AG04450 (cell line): ENCODE data around the gene HPS4. TPM values are rescaled to one million over a fixed set of nuclear protein-coding genes. Genes with fewer than 3 reads are reported as not detected.

Experiments
- CTCF ChIA-PET: fragments of 300-600, 350-600 bp; formaldehyde crosslinking; extraction: SDS; loops from one replicate; lab custom pipeline; 2022; ENCODE audit warnings: antibody characterized with exemption, inconsistent platforms; lab: Charles Lee
- POLR2A ChIA-PET: fragments of 350-600 bp; formaldehyde crosslinking; extraction: SDS; loops from one replicate; lab custom pipeline; 2021; ENCODE audit warnings: antibody characterized with exemption, inconsistent platforms; lab: Yijun Ruan, JAX
- DNase-seq: peaks from one replicate; pipeline ENCODE4 v3.0.0-alpha.2; 2011; ENCODE audit warnings: low read depth, low spot score
- H3K27ac ChIP-seq: one replicate; pipeline ENCODE4 v1.5.1; 2012; ENCODE audit warnings: low read depth, low read length, control low read depth
- H3K27me3 ChIP-seq: one replicate; pipeline ENCODE4 v1.6.0; 2012; ENCODE audit warnings: low read length; ENCODE audit not compliant: control insufficient read depth, insufficient read depth
- H3K4me3 ChIP-seq: 2 replicates; pipeline ENCODE4 v1.5.1; 2011; ENCODE audit warnings: mild to moderate bottlenecking, low read depth, low read length, control low read depth
- H3K9me3 ChIP-seq: 2 replicates; pipeline ENCODE4 v1.5.1; 2012; ENCODE audit warnings: low read length; ENCODE audit not compliant: control insufficient read depth, insufficient read depth
- polyA plus RNA-seq: library from polyadenylated mRNA; depleted of rRNA; stranded (reverse); fragments of >200 nt; gene quantifications from 2 replicates; pipeline ENCODE4 v1.2.3, GENCODE V29; 2011
- TF ChIP-seq, protein P1 (sequence below): IDR thresholded peaks from 2 replicates; pipeline ENCODE4 v1.5.1; 2011; ENCODE audit warnings: low read depth, low read length, control low read depth, inconsistent platforms

Gene HPS4
- polyA plus RNA-seq, 1 experiment, result 30.9 TPM

DNA sequence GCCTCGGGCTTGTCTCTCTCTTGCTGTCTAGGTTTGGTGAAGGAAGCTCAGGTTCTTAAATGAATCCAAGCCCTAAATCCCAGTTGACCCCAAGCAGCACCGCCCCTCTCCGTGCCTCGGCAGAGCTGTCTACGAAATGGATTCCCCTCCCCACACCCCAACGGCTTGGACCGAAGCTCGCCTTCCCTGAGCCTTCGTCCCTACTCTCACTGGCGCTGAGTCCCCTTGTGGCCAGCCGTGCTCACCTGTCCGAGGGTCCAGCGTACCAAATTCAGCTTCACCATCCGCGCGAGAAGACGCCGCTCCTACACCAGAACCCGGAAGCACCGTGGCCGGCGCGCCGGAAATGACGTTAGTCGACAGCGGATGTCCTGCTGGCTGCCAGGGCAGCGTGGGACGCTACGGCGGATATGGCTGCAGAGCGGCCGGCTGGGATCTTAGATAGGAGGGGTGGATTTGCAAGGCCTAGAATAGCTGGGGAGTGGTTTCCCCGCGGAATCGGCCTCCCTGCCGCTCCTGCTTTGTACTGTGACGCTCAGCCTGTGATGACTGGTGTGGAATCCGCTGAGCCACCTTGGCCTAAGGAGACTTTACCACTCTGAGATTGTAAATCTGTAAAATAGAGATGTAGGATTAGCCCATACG, 28.7 kb upstream of the HPS4 start, which contains the start of gene TFIP11:
Gene TFIP11, minus strand, starts transcription at position 325 of the 645 bp plus-strand sequence. CDS start 2,201 bp downstream, outside the sequence.
- CTCF ChIA-PET, result interaction anchor here (0.6 to 1.9 kb wide), 2 partner anchors 39 to 153 kb away, joined by 3 to 8 read pairs; no protein-coding TSS in a partner anchor
- TF ChIP-seq, protein P1, sequence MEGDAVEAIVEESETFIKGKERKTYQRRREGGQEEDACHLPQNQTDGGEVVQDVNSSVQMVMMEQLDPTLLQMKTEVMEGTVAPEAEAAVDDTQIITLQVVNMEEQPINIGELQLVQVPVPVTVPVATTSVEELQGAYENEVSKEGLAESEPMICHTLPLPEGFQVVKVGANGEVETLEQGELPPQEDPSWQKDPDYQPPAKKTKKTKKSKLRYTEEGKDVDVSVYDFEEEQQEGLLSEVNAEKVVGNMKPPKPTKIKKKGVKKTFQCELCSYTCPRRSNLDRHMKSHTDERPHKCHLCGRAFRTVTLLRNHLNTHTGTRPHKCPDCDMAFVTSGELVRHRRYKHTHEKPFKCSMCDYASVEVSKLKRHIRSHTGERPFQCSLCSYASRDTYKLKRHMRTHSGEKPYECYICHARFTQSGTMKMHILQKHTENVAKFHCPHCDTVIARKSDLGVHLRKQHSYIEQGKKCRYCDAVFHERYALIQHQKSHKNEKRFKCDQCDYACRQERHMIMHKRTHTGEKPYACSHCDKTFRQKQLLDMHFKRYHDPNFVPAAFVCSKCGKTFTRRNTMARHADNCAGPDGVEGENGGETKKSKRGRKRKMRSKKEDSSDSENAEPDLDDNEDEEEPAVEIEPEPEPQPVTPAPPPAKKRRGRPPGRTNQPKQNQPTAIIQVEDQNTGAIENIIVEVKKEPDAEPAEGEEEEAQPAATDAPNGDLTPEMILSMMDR, result 0 out of 2 replicates have a peak, but pooled peaks have one; percentile 12
- POLR2A ChIA-PET, result interaction anchor here (0.5 to 1.7 kb wide), 3 partner anchors 11 to 77 kb away, joined by 4 to 8 read pairs (median 6); partner anchors contain the start of genes HPS4, SRRD and TPST2
- DNase-seq, result peak; percentile 68
- H3K9me3 ChIP-seq, result no peaks in the 10 kb centered on the region; the same call in 1 of the 2 replicates
- H3K27ac ChIP-seq, result no peak within 1 kb of the TSS
- peak within 1 kb of the TSS; percentile 99 for H3K4me3 ChIP-seq
- H3K27me3 ChIP-seq, result no peaks in the 10 kb centered on the region

DNA sequence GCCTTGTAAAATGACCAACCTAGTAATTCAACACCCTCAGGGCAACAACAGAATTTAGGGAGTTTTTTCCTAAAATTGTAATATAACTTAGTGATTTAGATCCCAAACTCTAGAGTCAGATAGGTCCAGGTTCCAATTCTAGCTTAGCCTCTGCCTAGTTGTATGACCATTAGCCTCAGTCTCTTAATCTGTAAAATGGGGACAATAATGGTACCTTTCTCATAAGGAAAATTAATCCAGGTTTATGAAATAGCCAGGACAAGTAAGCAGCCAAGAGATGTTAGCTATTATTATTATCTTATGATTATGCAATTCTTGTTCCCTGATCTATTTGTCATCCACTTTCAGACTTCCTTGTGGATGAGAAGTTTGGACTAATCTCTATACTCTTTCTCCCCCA, 24.6 kb upstream of the HPS4 start:
- Histone ChIP-seq H3K9me3 (no peaks in the 10 kb centered on the region; the same call in 1 of the 2 replicates), H3K27ac (no peak overlapping the region), H3K27me3 (no peaks in the 10 kb centered on the region), H3K4me3 (no peak overlapping the region)
- CTCF ChIA-PET, result interaction anchor here (0.7 to 1.2 kb wide), 3 partner anchors 47 to 158 kb away, joined by 3 to 5 read pairs (median 4); no protein-coding TSS in a partner anchor
- no peak for DNase-seq
- TF ChIP-seq, protein P1, result no peak
- POLR2A ChIA-PET, result no interaction called here

DNA sequence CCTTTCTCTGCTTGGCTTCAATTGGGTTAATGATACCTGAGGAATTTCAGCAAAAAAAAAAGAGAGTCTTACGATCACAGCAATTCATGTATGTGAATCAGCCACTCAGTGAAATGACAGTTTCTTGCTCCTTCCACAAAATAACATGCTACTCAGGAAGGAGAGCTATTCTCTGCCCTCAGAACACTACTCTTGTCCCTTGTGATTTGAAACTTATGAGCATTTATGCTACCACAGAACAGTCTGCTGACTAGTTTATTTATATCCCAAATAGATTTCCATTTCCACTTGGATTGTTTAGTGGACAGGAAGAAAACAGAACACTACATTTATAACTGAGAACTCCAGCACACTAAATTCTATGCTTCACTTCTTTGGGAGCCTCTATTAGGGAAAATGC, 20.2 kb upstream of the HPS4 start:
- Histone ChIP-seq H3K27ac (no peak overlapping the region), H3K9me3 (no peaks in the 10 kb centered on the region; the same call in 1 of the 2 replicates), H3K4me3 (no peak overlapping the region), H3K27me3 (no peaks in the 10 kb centered on the region)
- no peak for DNase-seq
- ChIA-PET POLR2A (no interaction called here), CTCF (interaction anchor here (0.6 to 6.2 kb wide), 8 partner anchors 11 to 220 kb away, joined by 3 to 69 read pairs (median 4); no protein-coding TSS in a partner anchor)
- TF ChIP-seq, protein P1, result no peak

DNA sequence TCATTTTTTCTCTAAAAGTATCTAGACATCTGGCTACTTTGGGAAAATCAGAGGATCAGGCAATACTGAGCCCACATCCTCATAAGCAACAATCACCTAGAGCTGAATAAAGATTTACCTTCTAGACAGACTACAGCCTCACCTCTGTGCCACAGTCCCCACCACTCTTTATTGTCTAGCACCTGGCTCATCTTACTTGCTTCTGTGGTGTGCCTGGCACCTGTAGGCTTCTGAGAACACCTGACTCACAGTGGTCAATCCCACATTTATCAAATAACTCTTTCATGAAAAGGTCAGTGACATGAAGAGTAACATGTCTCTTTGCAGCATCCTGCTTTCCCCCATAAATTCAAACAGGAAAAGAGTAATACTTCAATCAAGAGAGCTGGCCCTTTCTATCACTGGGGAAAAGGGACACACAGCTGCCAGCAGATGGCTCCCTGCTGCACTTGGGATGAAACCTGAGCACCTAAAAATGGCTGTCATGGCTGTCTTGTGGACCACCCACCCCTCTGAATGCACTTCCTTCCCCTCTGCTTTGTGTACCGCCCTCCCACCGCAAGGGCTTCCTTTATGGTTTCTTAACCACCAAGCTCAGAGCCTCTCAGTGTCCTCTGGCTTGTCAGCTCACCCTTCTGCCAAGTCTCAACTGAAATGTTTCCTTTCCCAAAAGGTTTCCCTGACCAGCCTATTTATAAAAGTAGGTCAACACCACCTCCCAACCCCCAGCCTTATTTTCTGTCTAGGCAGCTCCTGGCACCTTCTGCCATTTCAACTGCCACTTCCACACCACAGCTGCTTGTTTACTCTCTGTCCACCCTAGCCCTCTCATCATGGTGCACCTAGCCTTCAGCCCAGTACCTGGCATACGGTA, 19.3 kb upstream of the HPS4 start:
- no peaks in the 10 kb centered on the region; the same call in 1 of the 2 replicates for H3K9me3 ChIP-seq
- no peak overlapping the region for H3K4me3 ChIP-seq
- ChIA-PET CTCF (interaction anchor here (0.6 to 6.2 kb wide), 9 partner anchors 8 to 1982 kb away, joined by 3 to 69 read pairs (median 4); no protein-coding TSS in a partner anchor), POLR2A (no interaction called here)
- no peaks in the 10 kb centered on the region for H3K27me3 ChIP-seq
- H3K27ac ChIP-seq, result no peak overlapping the region
- DNase-seq, result no peak
- TF ChIP-seq, protein P1, result peak; percentile 60
